GM12878 (cell line): ENCODE data around the gene DAB2IP.

Experiments used
- BRCA1 ChIP-seq: IDR thresholded peaks from 2 replicates; pipeline ENCODE4 v1.6.1; 2011; ENCODE audit warnings: low read depth, low read length, improper control_type of control experiment
- CEBPB ChIP-seq, 2 experiments: fragments of 150-350 bp in 1 of 2; IDR thresholded peaks; 2 replicates each; pipeline ENCODE4 v1.6.1; 2012 to 2014; ENCODE audit warnings: low read depth in 2 of 2, low read length in 2 of 2, borderline replicate concordance in 1 of 2, inconsistent platforms in 1 of 2
- CREB1 ChIP-seq: IDR thresholded peaks from 2 replicates; pipeline ENCODE4 v1.6.1; 2012; ENCODE audit warnings: low read depth, mild to moderate bottlenecking, inconsistent platforms
- CTCF ChIP-seq, 3 experiments: IDR thresholded peaks in 2 of 3; conservative IDR thresholded peaks in 1 of 3; 2 replicates each; pipeline ENCODE4 v1.5.1; 2011; ENCODE audit warnings: low read depth in 3 of 3, low read length in 3 of 3, mild to moderate bottlenecking in 3 of 3, control low read depth in 2 of 3, moderate library complexity in 2 of 3, inconsistent platforms in 1 of 3, mixed read lengths in 1 of 3; ENCODE audit not compliant: control insufficient read depth in 2 of 3, insufficient read depth in 1 of 3; ENCODE audit errors: extremely low read depth in 1 of 3
- DPF2 ChIP-seq: fragments of 450-650 bp; IDR thresholded peaks from 2 replicates; pipeline ENCODE4 v1.6.1; 2017; ENCODE audit warnings: mild to moderate bottlenecking
- EZH2 ChIP-seq: IDR thresholded peaks from 2 replicates; pipeline ENCODE4 v1.6.1; 2012; ENCODE audit warnings: low read depth, mild to moderate bottlenecking, control low read depth, inconsistent platforms, low read length, borderline replicate concordance; ENCODE audit not compliant: control insufficient read depth
- PBX3 ChIP-seq: IDR thresholded peaks from 2 replicates; pipeline ENCODE4 v1.6.1; 2011; ENCODE audit warnings: mild to moderate bottlenecking, low read depth, low read length, moderate library complexity; ENCODE audit not compliant: insufficient replicate concordance
- RAD21 ChIP-seq: IDR thresholded peaks from 2 replicates; pipeline ENCODE4 v1.6.1; 2011; ENCODE audit warnings: mild to moderate bottlenecking, low read depth, low read length, moderate library complexity; ENCODE audit not compliant: insufficient read depth
- RAD51 ChIP-seq: fragments of 450-650 bp; IDR thresholded peaks from 2 replicates; pipeline ENCODE4 v1.6.1; 2016; ENCODE audit warnings: moderate library complexity, mild to moderate bottlenecking, inconsistent platforms
- SIN3A ChIP-seq: IDR thresholded peaks from 2 replicates; pipeline ENCODE4 v1.6.1; 2012; ENCODE audit warnings: low read depth, low read length, improper control_type of control experiment
- SMC3 ChIP-seq: IDR thresholded peaks from 2 replicates; pipeline ENCODE4 v1.6.1; 2011; ENCODE audit warnings: low read length, improper control_type of control experiment, borderline replicate concordance
- TCF12 ChIP-seq: IDR thresholded peaks from 2 replicates; pipeline ENCODE4 v1.6.1; 2011; ENCODE audit warnings: low read depth, mild to moderate bottlenecking, low read length
- TCF7 ChIP-seq: IDR thresholded peaks from 2 replicates; pipeline ENCODE4 v1.6.1; 2014; ENCODE audit warnings: antibody characterized with exemption, borderline replicate concordance
- YY1 ChIP-seq: IDR thresholded peaks from 2 replicates; pipeline ENCODE4 v1.6.1; 2011; ENCODE audit warnings: low read depth, mild to moderate bottlenecking, low read length

- TF ChIP-seq YY1, result no peak
- no peak for TF ChIP-seq CTCF (IDR thresholded peaks at IDR 0.05 in 2 of 3, conservative IDR thresholded peaks at IDR 0.05 in 1 of 3; ENCODE audit: control insufficient read depth in 2 of 3, extremely low read depth in 1 of 3, insufficient read depth in 1 of 3, low read depth in 3 of 3, low read length in 3 of 3)
- no peak for TF ChIP-seq PBX3
- TF ChIP-seq TCF12, result no peak
- no peak for TF ChIP-seq DPF2
- no peak for TF ChIP-seq RAD21
- no peak for TF ChIP-seq RAD51
- no peak for TF ChIP-seq TCF7
- no peak for TF ChIP-seq CEBPB (IDR thresholded peaks at IDR 0.05; ENCODE audit: borderline replicate concordance in 1 of 2, low read depth in 2 of 2, low read length in 2 of 2)
- TF ChIP-seq SMC3, result no peak
- no peak for TF ChIP-seq CREB1
- TF ChIP-seq EZH2, result no peak
- TF ChIP-seq BRCA1, result no peak
- TF ChIP-seq SIN3A, result no peak
Measured at GRCh38 chr9:121765021-121765950, 113.9 kb downstream of the DAB2IP start.
